GM12872 (cell line): ENCODE data around the gene ARHGAP27.

Experiments used
- TF ChIP-seq, protein P1 (sequence below): IDR thresholded peaks from 3 replicates; pipeline ENCODE4 v1.5.1; 2011; ENCODE audit warnings: low read depth, mild to moderate bottlenecking, low read length, moderate library complexity; ENCODE audit not compliant: insufficient read depth

The ARHGAP27 gene

DNA sequence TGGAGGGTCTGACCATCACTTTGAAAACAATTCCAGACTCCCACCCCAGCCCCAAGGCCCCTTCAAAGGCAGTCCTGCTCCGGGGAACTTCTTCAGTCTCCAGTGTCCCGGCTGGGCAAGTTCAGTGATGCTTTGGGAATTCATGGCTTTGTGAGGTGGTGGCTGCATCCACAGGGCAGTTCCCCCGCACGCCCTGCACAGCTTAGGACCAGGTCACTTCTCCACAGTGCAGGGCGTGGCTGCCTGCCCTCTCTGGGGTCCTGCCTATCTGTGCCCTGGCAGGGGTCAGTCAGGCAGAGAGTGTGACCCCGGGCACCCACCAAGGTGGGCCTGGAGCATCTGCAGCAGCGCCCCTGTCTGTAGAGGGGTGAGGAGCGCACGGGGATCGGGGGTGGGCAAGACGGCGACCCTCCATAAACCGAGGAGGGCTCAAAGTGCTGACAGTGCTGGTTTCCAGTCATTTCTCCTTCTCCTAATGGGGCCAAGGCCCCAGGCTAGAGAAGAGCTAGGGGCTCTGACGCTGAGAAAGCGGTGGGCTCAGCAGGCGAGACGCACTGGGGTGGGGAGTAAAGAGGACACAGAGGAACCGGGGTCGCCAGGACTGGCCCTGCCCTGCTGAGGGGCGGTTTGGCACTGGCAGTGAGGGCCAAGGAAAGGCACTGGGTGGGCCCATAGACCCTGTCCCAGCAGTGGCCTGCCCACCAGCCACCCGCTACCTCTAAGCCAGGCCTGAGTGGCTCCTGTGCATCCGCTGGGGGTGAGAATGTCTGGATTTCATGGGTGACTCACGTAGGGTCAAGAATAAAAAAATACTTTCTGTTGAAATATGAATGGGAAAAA lies 4.2 kb upstream of the ARHGAP27 start:
- TF ChIP-seq, protein P1, sequence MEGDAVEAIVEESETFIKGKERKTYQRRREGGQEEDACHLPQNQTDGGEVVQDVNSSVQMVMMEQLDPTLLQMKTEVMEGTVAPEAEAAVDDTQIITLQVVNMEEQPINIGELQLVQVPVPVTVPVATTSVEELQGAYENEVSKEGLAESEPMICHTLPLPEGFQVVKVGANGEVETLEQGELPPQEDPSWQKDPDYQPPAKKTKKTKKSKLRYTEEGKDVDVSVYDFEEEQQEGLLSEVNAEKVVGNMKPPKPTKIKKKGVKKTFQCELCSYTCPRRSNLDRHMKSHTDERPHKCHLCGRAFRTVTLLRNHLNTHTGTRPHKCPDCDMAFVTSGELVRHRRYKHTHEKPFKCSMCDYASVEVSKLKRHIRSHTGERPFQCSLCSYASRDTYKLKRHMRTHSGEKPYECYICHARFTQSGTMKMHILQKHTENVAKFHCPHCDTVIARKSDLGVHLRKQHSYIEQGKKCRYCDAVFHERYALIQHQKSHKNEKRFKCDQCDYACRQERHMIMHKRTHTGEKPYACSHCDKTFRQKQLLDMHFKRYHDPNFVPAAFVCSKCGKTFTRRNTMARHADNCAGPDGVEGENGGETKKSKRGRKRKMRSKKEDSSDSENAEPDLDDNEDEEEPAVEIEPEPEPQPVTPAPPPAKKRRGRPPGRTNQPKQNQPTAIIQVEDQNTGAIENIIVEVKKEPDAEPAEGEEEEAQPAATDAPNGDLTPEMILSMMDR: no peak

DNA sequence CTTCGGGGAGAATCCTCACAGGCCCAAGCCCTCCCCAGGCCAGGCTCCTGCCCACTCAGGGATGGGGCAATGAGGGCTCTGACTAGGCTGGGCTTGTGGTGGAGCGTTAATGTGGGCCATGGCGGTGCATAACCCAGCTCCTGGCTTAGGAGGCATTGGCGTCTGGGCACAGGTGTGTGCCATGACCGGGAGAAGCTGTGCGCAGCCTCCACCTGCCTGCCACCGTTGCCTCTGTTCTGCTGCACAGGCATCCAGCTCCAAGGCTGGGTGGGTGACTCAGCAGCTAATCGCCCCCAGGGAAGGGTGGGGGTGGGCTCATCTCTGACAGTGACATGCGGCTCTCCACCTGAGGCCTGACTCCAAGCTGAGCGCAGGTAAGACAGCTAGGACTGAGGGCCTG lies 3.5 kb upstream of the ARHGAP27 start:
- TF ChIP-seq, protein P1: no peak

DNA sequence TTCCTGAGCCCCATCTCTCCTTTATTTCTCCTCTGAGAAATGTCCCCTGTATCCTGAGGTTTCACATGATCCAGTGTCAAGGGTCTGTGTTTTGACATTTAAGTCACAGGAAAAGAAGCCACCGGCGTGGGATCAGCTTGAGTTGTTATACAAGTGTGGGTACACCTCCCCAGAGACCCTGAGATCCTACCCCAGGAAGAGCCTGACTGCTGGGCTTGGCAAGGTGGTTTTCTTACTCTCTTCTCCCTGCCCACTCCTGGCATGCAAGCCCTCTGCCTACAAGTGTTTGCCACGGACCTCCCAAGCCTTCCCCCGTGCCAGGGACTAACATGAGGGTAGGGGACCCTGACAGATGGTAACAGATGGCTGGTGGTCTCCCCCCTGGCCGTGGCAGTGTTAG lies 2.8 kb upstream of the ARHGAP27 start:
- TF ChIP-seq, protein P1: no peak

DNA sequence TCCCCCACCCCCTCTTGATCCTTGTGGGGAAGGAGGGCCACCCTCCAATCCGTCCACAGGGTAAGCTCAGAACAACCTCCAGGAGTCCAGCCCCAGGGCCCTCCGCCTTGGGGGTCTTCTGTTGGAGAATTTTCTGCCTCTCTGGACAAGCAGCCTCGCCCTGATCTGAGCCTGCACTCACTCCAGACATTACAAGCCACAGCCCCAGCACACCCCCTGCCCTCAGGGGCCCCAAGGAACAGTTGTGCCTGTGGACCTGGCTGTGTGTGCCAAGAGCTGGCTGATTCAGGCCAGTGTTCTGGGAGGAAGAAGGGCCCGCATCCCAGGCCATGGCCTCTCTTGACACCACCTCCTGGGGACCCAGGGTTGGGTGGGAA lies 477 bp upstream of the ARHGAP27 start:
- TF ChIP-seq, protein P1: no peak

GRCh38 chr17:45431531-45432404 lies 902 bp downstream of the ARHGAP27 start:
- TF ChIP-seq, protein P1: no peak

GRCh38 chr17:45430738-45431530 lies 1.7 kb downstream of the ARHGAP27 start:
- TF ChIP-seq, protein P1: no peak
